Activated T-helper 1 cell treated with anti-CD3 and anti-CD28 coated beads, Interleukin-12 subunit alpha, Interleukin-12 subunit beta, Interleukin-2, Interleukin-4 antibody, amounts not matched to agents 30 ng/mL and 10 ng/mL and 1 ng/mL, durations not matched to agents 14 hours and 24 hours and 36 hours (primary cell): Measurements from ENCODE around the gene FBXO7. TPM values are rescaled to one million over a fixed set of nuclear protein-coding genes. Genes with fewer than 3 reads are reported as not detected.

Experiments
- DNase-seq: peaks from one replicate; pipeline ENCODE4 v3.0.0; 2021; ENCODE audit warnings: low spot score
- H3K27ac Mint-ChIP-seq: one replicate; pipeline ENCODE4 v1.8.0; 2021; ENCODE audit warnings: mild to moderate bottlenecking, mixed read lengths
- H3K27me3 Mint-ChIP-seq: one replicate; pipeline ENCODE4 v1.8.0; 2022; ENCODE audit warnings: mild to moderate bottlenecking, moderate library complexity, mixed read lengths; ENCODE audit not compliant: insufficient read depth
- H3K36me3 Mint-ChIP-seq: one replicate; pipeline ENCODE4 v1.8.0; 2021; ENCODE audit warnings: low read depth, mixed read lengths
- H3K4me1 Mint-ChIP-seq: one replicate; pipeline ENCODE4 v1.8.0; 2021; ENCODE audit warnings: low read depth, mixed read lengths
- H3K4me3 Mint-ChIP-seq: one replicate; pipeline ENCODE4 v1.8.0; 2021; ENCODE audit warnings: mild to moderate bottlenecking, moderate library complexity, mixed read lengths
- H3K9me3 Mint-ChIP-seq: one replicate; pipeline ENCODE4 v1.8.0; 2021; ENCODE audit warnings: mixed read lengths
- intact Hi-C: fragments of 100-400 bp; cut with micrococcal nuclease; formaldehyde crosslinking; loops from one replicate; pipeline ENCODE4 v1.15.1; 2024
- total RNA-seq: library from RNA; stranded (reverse); gene quantifications from 2 replicates; pipeline ENCODE4 v1.2.3, GENCODE V29; 2022

Gene FBXO7
- total RNA-seq, 1 donor from 2014 or later, result 92.3 TPM

GRCh38 chr22:32499666-32500065, 25.1 kb downstream of the FBXO7 start:
- Mint-ChIP-seq H3K27me3 (no peaks in the 10 kb centered on the region), H3K27ac (no peak overlapping the region), H3K9me3 (no peaks in the 10 kb centered on the region), H3K36me3 (peaks cover 35% of the 10 kb centered on the region), H3K4me3 (no peak overlapping the region), H3K4me1 (no peaks in the 10 kb centered on the region)
- intact Hi-C loops, result no loop called here
- no peak for DNase-seq

- H3K4me3 Mint-ChIP-seq, result no peak overlapping the region
- no peak overlapping the region for H3K27ac Mint-ChIP-seq
- no peak for DNase-seq
- H3K9me3 Mint-ChIP-seq, result no peaks in the 10 kb centered on the region
- H3K27me3 Mint-ChIP-seq, result no peaks in the 10 kb centered on the region
- H3K4me1 Mint-ChIP-seq, result no peaks in the 10 kb centered on the region
- H3K36me3 Mint-ChIP-seq, result peaks cover 22% of the 10 kb centered on the region
- intact Hi-C loops, result no loop called here
Observed at GRCh38 chr22:32501836-32502752, 27.5 kb downstream of the FBXO7 start.

GRCh38 chr22:32509045-32509444, 34.4 kb downstream of the FBXO7 start:
- no peak for DNase-seq
- Mint-ChIP-seq H3K27ac (no peak overlapping the region), H3K36me3 (no peaks in the 10 kb centered on the region), H3K9me3 (no peaks in the 10 kb centered on the region), H3K27me3 (no peaks in the 10 kb centered on the region), H3K4me1 (no peaks in the 10 kb centered on the region), H3K4me3 (no peak overlapping the region)
- intact Hi-C loops, result no loop called here

GRCh38 chr22:32511274-32511673, 36.7 kb downstream of the FBXO7 start:
- Mint-ChIP-seq H3K4me3 (no peak overlapping the region), H3K27me3 (no peaks in the 10 kb centered on the region), H3K27ac (no peak overlapping the region), H3K9me3 (no peaks in the 10 kb centered on the region), H3K36me3 (no peaks in the 10 kb centered on the region), H3K4me1 (no peaks in the 10 kb centered on the region)
- intact Hi-C loops, result no loop called here
- DNase-seq, result no peak

GRCh38 chr22:32511776-32512175, 37.2 kb downstream of the FBXO7 start:
- no peak for DNase-seq
- Mint-ChIP-seq H3K9me3 (no peaks in the 10 kb centered on the region), H3K4me1 (no peaks in the 10 kb centered on the region), H3K27ac (no peak overlapping the region), H3K4me3 (no peak overlapping the region), H3K27me3 (no peaks in the 10 kb centered on the region), H3K36me3 (no peaks in the 10 kb centered on the region)
- intact Hi-C loops, result no loop called here

- H3K27me3 Mint-ChIP-seq, result no peaks in the 10 kb centered on the region
- H3K27ac Mint-ChIP-seq, result no peak overlapping the region
- intact Hi-C loops, result no loop called here
- no peaks in the 10 kb centered on the region for H3K4me1 Mint-ChIP-seq
- H3K9me3 Mint-ChIP-seq, result no peaks in the 10 kb centered on the region
- no peaks in the 10 kb centered on the region for H3K36me3 Mint-ChIP-seq
- H3K4me3 Mint-ChIP-seq, result no peak overlapping the region
- DNase-seq, result no peak
Observed at GRCh38 chr22:32512267-32512982, 37.8 kb downstream of the FBXO7 start.

- Mint-ChIP-seq H3K27ac (no peak overlapping the region), H3K9me3 (no peaks in the 10 kb centered on the region), H3K4me3 (no peak overlapping the region), H3K4me1 (no peaks in the 10 kb centered on the region), H3K27me3 (no peaks in the 10 kb centered on the region), H3K36me3 (no peaks in the 10 kb centered on the region)
- no peak for DNase-seq
- intact Hi-C loops, result no loop called here
Observed at GRCh38 chr22:32515084-32515483, 40.5 kb downstream of the FBXO7 start.

- no peak overlapping the region for H3K4me3 Mint-ChIP-seq
- intact Hi-C loops, result no loop called here
- no peaks in the 10 kb centered on the region for H3K4me1 Mint-ChIP-seq
- no peak overlapping the region for H3K27ac Mint-ChIP-seq
- no peaks in the 10 kb centered on the region for H3K9me3 Mint-ChIP-seq
- no peak for DNase-seq
- no peaks in the 10 kb centered on the region for H3K36me3 Mint-ChIP-seq
- H3K27me3 Mint-ChIP-seq, result no peaks in the 10 kb centered on the region
Observed at GRCh38 chr22:32517488-32517887, 42.9 kb downstream of the FBXO7 start.

GRCh38 chr22:32517921-32518320, 43.3 kb downstream of the FBXO7 start:
- no peak overlapping the region for H3K4me3 Mint-ChIP-seq
- intact Hi-C loops, result no loop called here
- no peak overlapping the region for H3K27ac Mint-ChIP-seq
- H3K27me3 Mint-ChIP-seq, result no peaks in the 10 kb centered on the region
- no peaks in the 10 kb centered on the region for H3K4me1 Mint-ChIP-seq
- no peaks in the 10 kb centered on the region for H3K36me3 Mint-ChIP-seq
- no peaks in the 10 kb centered on the region for H3K9me3 Mint-ChIP-seq
- no peak for DNase-seq

- no peaks in the 10 kb centered on the region for H3K9me3 Mint-ChIP-seq
- intact Hi-C loops, result no loop called here
- H3K36me3 Mint-ChIP-seq, result no peaks in the 10 kb centered on the region
- H3K4me3 Mint-ChIP-seq, result no peak overlapping the region
- H3K4me1 Mint-ChIP-seq, result no peaks in the 10 kb centered on the region
- no peak overlapping the region for H3K27ac Mint-ChIP-seq
- no peak for DNase-seq
- H3K27me3 Mint-ChIP-seq, result peaks cover 2% of the 10 kb centered on the region
Observed at GRCh38 chr22:32518381-32518780, 43.8 kb downstream of the FBXO7 start.

- Mint-ChIP-seq H3K9me3 (no peaks in the 10 kb centered on the region), H3K4me1 (no peaks in the 10 kb centered on the region), H3K36me3 (no peaks in the 10 kb centered on the region), H3K27ac (no peak overlapping the region), H3K4me3 (no peak overlapping the region), H3K27me3 (peaks cover 2% of the 10 kb centered on the region)
- intact Hi-C loops, result no loop called here
- no peak for DNase-seq
Observed at GRCh38 chr22:32518848-32519247, 44.2 kb downstream of the FBXO7 start.

GRCh38 chr22:32520612-32521011, 46.0 kb downstream of the FBXO7 start:
- Mint-ChIP-seq H3K27ac (no peak overlapping the region), H3K4me1 (no peaks in the 10 kb centered on the region), H3K9me3 (no peaks in the 10 kb centered on the region), H3K27me3 (peaks cover 2% of the 10 kb centered on the region), H3K4me3 (no peak overlapping the region), H3K36me3 (no peaks in the 10 kb centered on the region)
- no peak for DNase-seq
- intact Hi-C loops, result no loop called here

GRCh38 chr22:32522237-32522636, 47.6 kb downstream of the FBXO7 start:
- DNase-seq, result no peak
- Mint-ChIP-seq H3K36me3 (no peaks in the 10 kb centered on the region), H3K27ac (no peak overlapping the region), H3K27me3 (peaks cover 2% of the 10 kb centered on the region), H3K4me1 (no peaks in the 10 kb centered on the region), H3K9me3 (no peaks in the 10 kb centered on the region), H3K4me3 (no peak overlapping the region)
- intact Hi-C loops, result no loop called here
